GM18868 (cell line): ENCODE data around the gene CD160.
"Not testable (repeated sequence)": the region's sequence is repeated elsewhere in the genome, so short reads cannot be mapped to it uniquely, and the experiment has no call there.

Source experiments
- ATAC-seq: cut with Tn5 transposase; IDR thresholded peaks from one replicate; pipeline ENCODE4 v1.9.1; 2021; ENCODE audit warnings: mild to moderate bottlenecking, moderate library complexity; ENCODE audit not compliant: unreplicated experiment

The CD160 gene

GRCh38 chr1:145758116-145758515 is 38.8 kb downstream of the CD160 start:
- ATAC-seq = no peak

- no peak for ATAC-seq
Observed at GRCh38 chr1:145758575-145758974, 39.3 kb downstream of the CD160 start.

- ATAC-seq = no peak
Observed at GRCh38 chr1:145759721-145760120, 40.4 kb downstream of the CD160 start.

DNA sequence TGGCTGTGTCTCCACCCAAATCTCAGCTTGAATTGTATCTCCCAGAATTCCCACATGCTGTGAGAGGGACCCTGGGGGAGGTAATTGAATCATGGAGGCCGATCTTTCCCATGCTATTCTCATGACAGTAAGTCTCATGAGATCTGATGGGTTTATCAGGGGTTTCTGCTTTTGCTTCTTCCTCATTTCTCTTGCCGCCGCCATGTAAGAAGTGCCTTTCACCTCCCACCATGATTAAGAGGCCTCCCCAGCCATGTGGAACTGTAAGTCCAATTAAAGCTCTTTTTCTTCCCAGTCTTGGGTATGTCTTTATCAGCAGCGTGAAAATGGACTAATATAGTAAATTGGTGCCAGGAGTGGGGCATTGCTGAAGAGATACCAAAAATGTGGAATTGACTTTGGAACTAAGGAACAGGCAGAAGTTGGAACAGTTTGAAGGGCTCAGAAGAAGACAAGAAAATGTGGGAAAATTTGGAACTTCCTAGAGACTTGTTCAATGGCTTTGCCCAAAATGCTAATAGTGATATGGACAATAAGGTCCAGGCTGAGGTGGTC is 41.2 kb downstream of the CD160 start:
- ATAC-seq = not testable (repeated sequence)

GRCh38 chr1:145761498-145761897 is 42.2 kb downstream of the CD160 start:
- not testable (repeated sequence) for ATAC-seq

DNA sequence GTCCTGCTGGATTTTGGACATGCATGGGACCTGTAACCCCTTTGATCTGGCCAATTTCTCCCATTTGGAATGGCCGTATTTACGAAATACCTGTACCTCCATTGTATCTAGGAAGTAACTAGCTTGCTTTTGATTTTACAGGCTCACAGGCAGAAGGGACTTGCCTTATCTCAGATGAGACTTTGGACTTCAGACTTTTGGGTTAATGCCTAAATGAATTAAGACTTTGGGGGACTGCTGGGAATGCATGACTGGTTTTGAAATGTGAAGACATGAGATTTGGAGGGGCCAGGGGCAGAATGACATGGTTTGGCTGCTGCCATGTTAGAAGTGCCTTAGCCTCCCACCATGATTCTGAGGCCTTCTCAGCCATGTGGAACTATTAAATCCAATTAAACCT is 42.7 kb downstream of the CD160 start:
- not testable (repeated sequence) for ATAC-seq

DNA sequence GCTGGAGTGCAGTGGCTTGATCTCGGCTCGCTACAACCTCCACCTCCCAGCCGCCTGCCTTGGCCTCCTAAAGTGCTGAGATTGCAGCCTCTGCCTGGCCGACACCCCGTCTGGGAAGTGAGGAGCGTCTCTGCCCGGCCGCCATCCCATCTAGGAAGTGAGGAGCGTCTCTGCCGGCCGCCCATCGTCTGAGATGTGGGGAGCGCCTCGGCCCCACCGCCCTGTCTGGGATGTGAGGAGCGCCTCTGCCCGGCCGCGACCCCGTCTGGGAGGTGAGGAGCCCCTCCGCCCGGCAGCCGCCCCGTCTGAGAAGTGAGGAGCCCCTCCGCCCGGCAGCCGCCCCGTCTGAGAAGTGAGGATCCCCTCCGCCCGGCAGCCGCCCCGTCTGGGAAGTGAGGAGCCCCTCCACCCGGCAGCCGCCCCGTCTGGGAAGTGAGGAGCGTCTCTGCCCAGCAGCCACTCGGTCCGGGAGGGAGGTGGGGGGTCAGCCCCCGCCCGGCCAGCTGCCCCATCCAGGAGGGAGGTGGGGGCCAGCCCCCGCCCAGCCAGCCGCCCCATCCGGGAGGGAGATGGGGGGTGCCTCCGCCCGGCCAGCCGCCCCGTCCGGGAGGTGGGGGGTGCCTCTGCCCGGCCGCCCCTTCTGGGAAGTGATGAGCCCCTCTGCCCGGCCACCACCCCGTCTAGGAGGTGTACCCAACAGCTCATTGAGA is 45.1 kb downstream of the CD160 start:
- ATAC-seq = not testable (repeated sequence)

DNA sequence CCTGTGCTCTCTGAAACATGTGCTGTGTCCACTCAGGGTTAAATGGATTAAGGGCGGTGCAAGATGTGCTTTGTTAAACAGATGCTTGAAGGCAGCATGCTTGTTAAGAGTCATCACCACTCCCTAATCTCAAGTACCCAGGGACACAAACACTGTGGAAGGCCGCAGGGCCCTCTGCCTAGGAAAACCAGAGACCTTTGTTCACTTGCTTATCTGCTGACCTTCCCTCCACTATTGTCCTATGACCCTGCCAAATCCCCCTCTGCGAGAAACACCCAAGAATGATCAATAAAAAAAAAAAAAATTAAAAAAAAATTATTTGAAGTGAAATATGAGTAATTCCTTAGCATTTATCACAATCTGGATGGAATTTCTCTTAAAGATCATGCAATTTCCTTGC is 45.8 kb downstream of the CD160 start:
- ATAC-seq = not testable (repeated sequence)

DNA sequence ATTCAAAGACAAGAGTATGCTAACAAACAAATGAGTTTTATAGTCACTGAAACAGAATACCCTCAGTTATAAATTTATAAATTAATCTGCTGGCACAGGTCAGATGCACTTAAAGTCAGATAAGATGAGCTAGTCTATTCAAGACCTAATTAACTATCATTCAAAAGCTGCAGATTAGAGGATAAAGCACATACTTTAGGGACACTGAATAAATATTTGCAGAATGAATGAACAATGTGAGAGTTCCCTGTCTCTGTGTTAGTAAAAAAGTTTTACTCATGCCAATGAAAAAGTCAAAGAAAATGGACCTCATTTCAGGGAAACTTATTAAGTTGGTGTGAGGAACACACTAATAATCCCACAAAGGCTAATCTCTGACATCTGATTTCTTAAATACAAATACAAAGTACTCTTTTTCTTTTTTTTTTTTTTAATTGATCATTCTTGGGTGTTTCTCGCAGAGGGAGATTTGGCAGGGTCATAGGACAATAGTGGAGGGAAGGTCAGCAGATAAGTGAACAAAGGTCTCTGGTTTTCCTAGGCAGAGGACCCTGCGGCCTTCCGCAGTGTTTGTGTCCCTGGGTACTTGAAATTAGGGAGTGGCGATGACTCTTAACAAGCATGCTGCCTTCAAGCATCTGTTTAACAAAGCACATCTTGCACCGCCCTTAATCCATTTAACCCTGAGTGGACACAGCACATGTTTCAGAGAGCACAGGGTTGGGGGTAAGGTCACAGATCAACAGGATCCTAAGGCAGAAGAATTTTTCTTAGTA is 46.5 kb downstream of the CD160 start:
- ATAC-seq = not testable (repeated sequence)

GRCh38 chr1:145766926-145767325 is 47.6 kb downstream of the CD160 start:
- ATAC-seq = not testable (repeated sequence)

- not testable (repeated sequence) for ATAC-seq
Observed at GRCh38 chr1:145768004-145768403, 48.7 kb downstream of the CD160 start.

GRCh38 chr1:145771056-145771455 is 51.8 kb downstream of the CD160 start:
- ATAC-seq = no peak

DNA sequence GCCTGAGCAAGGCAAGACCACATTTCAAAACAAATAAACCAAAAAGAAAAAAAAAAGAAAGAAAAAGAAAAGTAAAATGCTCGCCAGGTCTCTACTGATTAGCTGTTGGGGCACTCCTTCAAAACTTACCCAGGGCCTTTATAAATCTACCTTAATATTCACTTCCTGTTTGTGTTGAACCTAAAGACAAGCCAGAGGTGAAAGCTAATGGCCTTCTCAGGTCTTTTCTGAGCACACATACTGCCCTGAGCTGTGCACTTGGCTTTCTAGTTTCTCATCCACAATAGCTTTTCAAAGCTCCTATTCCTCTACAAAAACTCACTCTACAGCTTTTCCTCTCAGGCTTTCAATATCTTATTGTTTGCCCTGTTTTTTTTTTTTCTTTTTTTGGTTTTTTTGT is 54.1 kb downstream of the CD160 start:
- no peak for ATAC-seq

GRCh38 chr1:145777357-145778145 is 58.3 kb downstream of the CD160 start:
- no peak for ATAC-seq

GRCh38 chr1:145778146-145778540 is 58.8 kb downstream of the CD160 start:
- ATAC-seq = no peak

DNA sequence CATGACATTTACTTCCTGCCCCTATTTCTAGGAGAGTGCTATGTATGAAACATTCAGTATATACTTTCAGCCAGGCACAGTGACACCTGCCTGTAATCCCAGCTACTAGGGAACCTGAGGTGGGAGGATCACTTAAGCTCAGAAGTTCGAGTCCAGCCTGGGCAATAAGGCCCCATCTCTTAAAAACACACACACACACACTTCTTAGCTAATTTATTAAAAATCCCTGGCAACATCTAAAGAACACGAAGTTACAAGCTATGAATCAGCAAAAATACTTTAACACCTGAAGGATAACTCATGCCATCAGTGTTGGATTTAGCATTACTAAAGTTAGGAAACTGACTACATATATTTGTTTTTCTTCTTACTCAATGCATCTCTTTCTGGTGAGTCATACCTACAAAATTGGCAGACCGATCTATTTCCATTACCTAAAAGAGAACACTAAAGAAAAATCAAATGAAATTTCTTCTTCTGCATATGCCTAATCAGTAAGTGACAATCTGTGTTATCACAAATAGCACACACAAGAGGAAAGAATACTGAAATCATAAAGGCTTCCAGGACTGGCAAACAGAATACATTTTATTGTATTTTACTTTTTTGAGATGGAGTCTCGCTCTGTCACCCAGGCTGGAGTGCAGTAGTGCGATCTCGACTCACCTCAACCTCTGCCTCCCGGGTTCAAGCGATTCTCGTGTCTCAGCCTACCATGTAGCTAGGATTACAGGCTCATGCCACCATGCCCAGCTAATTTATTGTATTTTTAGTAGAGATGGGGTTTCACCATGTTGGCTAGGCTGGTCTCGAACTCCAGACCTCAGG is 63.2 kb downstream of the CD160 start:
- no peak for ATAC-seq

GRCh38 chr1:145784409-145784808 is 65.1 kb downstream of the CD160 start:
- no peak for ATAC-seq

DNA sequence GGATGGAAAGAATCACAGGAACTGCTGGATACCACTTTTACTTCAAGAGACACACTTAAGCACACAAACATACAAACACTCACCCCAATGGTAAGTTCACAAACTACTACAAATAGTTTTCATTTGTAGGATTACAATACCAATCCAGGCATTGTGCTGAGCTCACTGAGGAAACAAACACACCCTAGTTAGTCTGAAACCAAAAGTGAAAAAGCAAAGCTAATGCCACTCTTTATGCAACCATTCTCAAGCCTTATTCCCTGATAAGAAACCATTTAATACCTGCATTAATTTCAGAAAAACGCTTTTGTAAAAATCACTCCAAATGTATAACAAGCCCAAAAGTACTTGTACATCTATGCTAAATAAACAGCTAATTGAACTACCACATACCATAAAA is 66.2 kb downstream of the CD160 start:
- ATAC-seq = no peak

DNA sequence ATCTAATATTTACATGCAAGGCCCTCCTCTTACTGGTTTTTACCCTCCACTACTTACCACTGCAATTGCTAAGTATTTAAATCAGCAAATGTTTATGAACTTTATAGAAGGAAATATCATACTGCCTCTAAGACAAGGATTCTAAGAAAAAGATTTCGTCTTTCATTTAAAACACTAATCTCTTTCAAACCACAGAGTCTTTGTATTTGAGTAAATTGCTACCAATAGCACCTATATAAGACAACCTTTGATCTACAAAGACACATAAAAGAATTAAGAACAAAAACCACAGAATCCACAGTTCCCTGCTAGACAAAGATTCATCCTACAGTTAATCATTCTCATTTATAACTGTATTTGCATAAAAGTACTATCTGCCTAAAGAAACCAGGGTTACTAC is 67.0 kb downstream of the CD160 start:
- no peak for ATAC-seq

- no peak for ATAC-seq
Observed at GRCh38 chr1:145788580-145788979, 69.3 kb downstream of the CD160 start.
